GM18498 (cell line): Measurements from ENCODE around the gene ZNRF3.

ENCODE experiments used
- ATAC-seq: cut with Tn5 transposase; IDR thresholded peaks from one replicate; pipeline ENCODE4 v1.9.1; 2021; ENCODE audit warnings: mild to moderate bottlenecking, moderate library complexity; ENCODE audit not compliant: unreplicated experiment

Gene ZNRF3

GRCh38 chr22:28949788-28950187, 66.4 kb downstream of the ZNRF3 start:
- ATAC-seq, result no peak

DNA sequence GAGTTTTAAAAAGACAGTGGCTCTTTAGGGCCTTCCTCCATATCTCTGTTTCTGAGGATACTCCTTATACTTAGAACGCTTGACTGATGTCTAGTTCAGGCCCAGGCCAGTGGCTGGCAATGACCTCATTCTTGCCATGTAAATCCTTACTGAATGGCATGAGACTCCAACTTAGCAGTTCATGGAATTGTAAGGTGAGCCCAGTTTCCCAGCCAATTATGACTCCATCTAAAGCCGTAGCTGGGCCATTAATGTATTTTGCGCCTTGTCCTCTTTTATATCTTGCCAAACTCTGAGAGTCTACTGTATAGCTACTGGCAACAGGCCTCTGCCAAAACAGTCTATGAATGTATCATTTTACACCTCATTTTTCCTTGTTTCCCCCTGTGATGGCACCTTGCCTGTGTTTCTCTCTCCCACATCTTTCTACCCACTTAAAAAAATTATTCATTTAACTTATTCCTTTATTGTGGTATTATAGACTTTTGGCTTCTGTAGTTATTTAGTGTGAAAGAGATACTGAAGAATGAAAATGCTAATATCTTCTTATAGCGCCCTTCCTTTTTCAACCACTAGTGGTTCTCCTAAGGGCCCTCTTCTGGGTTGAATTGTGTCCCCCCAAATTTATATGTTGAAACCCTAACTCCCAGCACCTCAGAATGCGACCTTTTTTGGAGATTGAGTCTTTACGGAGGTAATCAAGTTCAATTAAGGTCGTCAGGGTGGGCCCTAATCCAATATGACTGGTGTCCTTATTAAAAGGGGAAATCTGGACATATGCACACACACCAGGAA, 67.4 kb downstream of the ZNRF3 start:
- ATAC-seq, result no peak

DNA sequence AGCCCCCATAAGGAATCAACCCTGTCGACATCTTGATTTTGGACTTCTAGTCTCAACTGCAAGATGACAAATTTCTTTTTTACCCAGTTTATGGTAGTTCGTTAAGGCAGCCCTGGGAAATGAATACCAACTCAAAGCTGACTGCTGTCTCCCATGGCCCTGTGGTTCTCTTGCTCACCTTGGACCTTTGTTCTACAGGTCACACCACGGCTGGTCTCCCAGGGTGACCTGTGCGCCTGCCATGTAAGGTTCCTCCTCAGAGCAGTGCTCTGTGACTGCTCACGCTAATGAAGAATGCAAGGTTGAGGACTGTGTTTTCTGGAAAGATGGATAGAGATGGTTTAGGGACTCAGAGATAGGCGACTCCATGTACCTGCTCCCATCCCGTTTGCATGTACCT, 68.2 kb downstream of the ZNRF3 start:
- ATAC-seq, result no peak

DNA sequence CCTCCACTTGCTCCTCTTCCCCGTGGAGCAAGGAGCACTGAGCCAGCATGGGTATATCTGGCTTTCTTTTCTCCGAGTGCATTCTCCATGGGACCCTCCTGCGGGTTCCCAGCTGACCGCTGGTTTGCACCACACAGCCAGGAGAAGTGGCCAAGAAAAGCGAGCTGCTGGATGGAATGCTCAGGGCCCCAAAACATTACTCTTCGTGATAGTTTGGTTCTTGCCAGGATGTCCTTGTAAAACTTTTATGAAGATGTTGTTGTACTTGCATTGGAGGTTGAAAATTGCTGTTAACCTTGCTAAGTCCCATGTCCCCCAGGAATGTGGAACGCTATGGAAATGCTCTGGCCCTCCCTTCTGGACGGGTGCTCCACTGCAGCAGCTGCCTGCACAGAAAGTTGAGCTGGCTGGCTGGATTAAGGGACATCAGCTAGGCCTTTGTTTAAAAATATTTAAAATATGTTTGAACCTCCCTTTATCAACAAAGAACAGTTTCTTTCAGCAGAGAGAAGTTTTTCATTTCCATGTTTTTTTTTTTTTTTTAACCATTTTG, 68.7 kb downstream of the ZNRF3 start:
- ATAC-seq, result no peak

- no peak for ATAC-seq
Observed at GRCh38 chr22:28952857-28953256, 69.5 kb downstream of the ZNRF3 start.

DNA sequence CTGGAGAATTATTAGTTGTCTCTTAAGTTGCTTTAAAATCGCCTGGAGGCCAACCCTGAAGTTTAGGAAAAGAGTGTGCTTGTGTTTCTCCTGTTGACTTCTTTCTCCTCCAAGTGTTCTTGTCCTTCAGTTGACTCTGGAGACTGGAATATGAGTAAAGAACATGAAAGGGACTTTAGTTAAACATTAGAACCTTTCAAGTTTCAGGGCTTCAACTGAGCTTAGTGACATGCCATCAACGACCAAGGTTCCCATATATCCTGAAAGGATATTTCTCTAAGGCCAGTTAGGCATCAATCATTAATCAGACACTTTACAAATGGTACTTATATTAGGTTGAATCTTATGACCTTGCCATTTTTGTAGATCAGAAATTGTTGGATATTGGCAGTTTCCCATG, 70.0 kb downstream of the ZNRF3 start:
- ATAC-seq, result no peak

- no peak for ATAC-seq
Observed at GRCh38 chr22:28953976-28954880, 70.9 kb downstream of the ZNRF3 start.

- ATAC-seq, result peak; percentile 81
Observed at GRCh38 chr22:28955817-28956216, 72.4 kb downstream of the ZNRF3 start.

GRCh38 chr22:28956506-28956905, 73.1 kb downstream of the ZNRF3 start:
- no peak for ATAC-seq

- no peak for ATAC-seq
Observed at GRCh38 chr22:28958611-28959010, 75.2 kb downstream of the ZNRF3 start.

GRCh38 chr22:28962042-28962554, 78.7 kb downstream of the ZNRF3 start:
- no peak for ATAC-seq

DNA sequence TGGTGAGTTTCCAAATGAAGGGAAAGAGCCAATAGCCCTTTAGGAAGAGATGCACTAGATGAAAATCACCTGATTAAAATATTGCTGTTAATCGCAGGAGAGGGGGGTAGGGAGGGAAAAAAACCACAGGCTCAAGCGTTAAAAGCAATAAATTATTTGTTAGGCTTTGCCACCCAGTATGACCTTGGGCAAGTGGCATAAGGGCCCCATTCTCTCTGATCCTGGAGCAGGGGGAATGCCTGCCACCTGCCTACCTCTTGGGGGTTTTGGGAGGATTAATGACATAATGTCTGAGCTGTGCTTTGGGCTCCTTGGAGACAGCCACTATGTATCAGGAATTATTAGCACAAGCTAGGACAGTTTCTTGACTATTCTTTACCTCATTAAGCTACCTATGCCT, 80.0 kb downstream of the ZNRF3 start:
- no peak for ATAC-seq

DNA sequence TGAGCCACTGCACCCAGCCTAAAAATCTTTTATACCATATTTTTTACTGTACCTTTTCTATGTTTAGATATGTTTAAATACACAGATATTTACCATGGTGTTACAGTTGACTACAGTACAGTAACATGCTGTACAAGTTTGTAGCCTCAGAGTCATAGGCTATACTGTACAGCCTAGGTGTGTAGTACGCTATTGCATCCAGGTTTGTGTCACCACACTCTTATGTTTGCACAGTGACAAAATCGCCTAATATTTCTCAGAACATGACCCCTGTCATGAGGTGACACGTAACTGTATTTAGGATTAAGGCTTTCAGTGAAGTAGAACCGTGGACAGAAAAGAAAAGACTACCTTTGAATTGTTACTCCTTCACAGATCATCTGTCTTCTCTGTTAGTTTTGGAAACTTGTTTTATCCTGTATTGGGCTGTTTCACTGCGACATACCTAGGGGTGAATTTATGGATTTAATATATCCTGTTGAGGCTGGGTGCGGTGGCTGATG, 83.8 kb downstream of the ZNRF3 start:
- ATAC-seq, result no peak

GRCh38 chr22:28967969-28968368, 84.6 kb downstream of the ZNRF3 start:
- ATAC-seq, result no peak

DNA sequence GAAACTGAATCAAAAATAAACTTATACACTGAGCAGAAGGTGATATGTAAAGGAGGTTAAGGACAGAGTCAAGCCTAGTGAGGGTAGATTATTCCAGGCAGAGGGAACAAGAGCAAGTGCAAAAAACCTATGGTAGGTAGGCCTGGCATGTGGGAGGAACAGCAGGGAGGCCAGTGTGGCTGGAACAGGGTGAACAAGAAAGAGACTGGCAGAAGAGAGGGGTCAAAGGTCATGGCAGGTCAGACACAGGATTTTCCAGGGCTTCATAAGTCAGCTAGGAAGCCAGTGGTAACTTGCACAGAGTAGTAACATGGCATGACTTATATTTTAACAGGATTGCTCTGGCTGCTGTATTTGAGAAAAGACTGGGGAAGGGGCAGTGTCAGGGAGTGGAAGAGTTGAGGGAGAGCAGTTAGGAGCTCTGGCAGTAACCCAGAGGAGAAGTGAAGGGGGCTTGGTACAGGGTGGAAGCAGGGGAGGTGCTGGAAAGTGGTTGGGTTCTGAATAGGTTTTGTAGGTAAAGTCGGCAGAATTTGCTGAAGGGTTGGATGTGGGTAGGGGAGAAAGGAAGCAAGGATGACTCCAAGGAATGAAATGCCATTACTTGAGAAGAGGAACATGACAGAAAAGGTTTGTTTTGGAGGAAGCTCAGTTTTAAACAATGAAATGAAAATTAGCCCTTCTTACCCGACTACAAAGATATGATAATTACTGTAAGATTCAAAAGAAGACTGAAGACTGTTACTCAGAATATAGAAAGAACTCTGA, 86.2 kb downstream of the ZNRF3 start:
- ATAC-seq, result no peak

DNA sequence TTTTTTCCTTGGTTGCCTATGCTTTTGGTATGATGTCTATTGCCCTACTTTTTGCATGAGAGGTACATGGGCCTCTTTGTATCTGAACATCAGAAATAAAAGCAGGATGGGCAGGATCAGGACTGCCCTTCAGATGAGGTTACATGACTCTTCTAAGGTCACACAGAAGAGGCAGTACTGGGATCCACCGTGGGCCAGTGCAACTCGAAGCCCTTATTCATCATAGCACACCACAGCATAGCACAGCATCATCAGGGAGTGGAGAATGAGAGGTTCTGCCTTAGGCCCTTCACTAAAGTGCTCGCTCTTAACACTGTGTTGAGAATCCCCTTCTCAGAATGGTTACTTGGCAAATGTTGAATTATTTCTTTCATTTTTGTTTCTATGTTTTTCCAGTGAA, 90.0 kb downstream of the ZNRF3 start:
- no peak for ATAC-seq

GRCh38 chr22:28977060-28977459, 93.7 kb downstream of the ZNRF3 start:
- ATAC-seq, result no peak

GRCh38 chr22:28977481-28977971, 94.2 kb downstream of the ZNRF3 start:
- no peak for ATAC-seq

DNA sequence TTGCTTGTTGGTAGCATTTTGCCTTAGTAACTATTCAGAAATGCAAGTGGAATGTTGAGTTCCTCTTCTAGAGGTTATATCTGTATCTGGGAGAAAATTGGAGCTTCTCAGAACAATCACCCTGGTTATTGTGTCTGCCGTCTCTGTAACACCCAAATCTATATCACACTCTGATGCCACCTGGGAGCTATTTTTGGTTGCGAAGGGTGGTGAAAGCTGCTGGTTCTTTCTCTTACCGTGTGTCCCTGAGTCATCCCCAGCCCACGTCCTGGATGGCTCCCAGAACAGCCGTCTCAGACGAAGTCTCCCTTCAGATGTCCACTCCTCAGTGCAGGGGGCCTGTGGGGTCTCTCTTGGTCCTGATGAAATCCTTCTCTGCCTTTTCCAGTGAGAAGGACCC, 94.8 kb downstream of the ZNRF3 start:
- ATAC-seq, result no peak
